Epithelial cell of proximal tubule (primary cell): ENCODE measurements around the gene CSNK1G3. TPM values are rescaled to one million over a fixed set of nuclear protein-coding genes. Genes with fewer than 3 reads are reported as not detected.
"Not testable (repeated sequence)": the region's sequence is repeated elsewhere in the genome, so short reads cannot be mapped to it uniquely, and the experiment has no call there.

Experiments
- DNase-seq: peaks from one replicate; pipeline ENCODE4 v3.0.0-alpha.2; 2011; ENCODE audit warnings: low read depth
- H3K4me3 ChIP-seq: 2 replicates; pipeline ENCODE4 v1.5.1; 2011; ENCODE audit warnings: low read depth, mild to moderate bottlenecking, low read length
- CTCF ChIP-seq: conservative IDR thresholded peaks from 2 replicates; pipeline ENCODE4 v1.5.1; 2012; ENCODE audit warnings: low read depth, mild to moderate bottlenecking, low read length
- total RNA-seq: library from RNA; depleted of rRNA; stranded (reverse); fragments of >200 nt; gene quantifications from 2 replicates; pipeline ENCODE4 v1.2.3, GENCODE V29; 2015

CSNK1G3 gene
- 25.5 and 29.8 TPM in 2 replicates for total RNA-seq

GRCh38 chr5:123511648-123512605, at the start of gene CSNK1G3:
CSNK1G3 (plus strand) TSS chr5:123512177; CDS start chr5:123545664, 33,487 bp downstream.
- DNase-seq: peak; percentile 75
- TF ChIP-seq CTCF: no peak
- peak within 1 kb of the TSS; percentile 80 for H3K4me3 ChIP-seq

- not testable (repeated sequence) for H3K4me3 ChIP-seq, DNase-seq
Measured at GRCh38 chr5:123466839-123467238, 45.1 kb upstream of the CSNK1G3 start.

GRCh38 chr5:123471385-123471784, 40.6 kb upstream of the CSNK1G3 start:
- no peak for TF ChIP-seq CTCF
- H3K4me3 ChIP-seq: no peak overlapping the region
- DNase-seq: no peak

GRCh38 chr5:123472150-123472924, 39.6 kb upstream of the CSNK1G3 start:
- no peak overlapping the region for H3K4me3 ChIP-seq
- DNase-seq: no peak
- TF ChIP-seq CTCF: no peak

GRCh38 chr5:123474228-123474627, 37.7 kb upstream of the CSNK1G3 start:
- DNase-seq: no peak
- no peak overlapping the region for H3K4me3 ChIP-seq
- TF ChIP-seq CTCF: no peak

GRCh38 chr5:123476731-123477130, 35.2 kb upstream of the CSNK1G3 start:
- no peak for DNase-seq
- H3K4me3 ChIP-seq: no peak overlapping the region

More at GRCh38 chr5:123476731-123477130, 35.2 kb upstream of the CSNK1G3 start:
- TF ChIP-seq CTCF: no peak
